Esophagus muscularis mucosa (tissue), 3 donors: ENCODE results near the gene IGSF11.

Experiments used
- POLR2A ChIP-seq: fragments of 450-650 bp; IDR thresholded peaks from one replicate; pipeline ENCODE4 v1.6.1; 2017; ENCODE audit warnings: antibody characterized with exemption, moderate library complexity, mild to moderate bottlenecking, low read depth
- TF ChIP-seq, protein P1 (sequence below), 3 experiments: fragments of 200-600 bp in 2 of 3; fragments of 450-650 bp in 1 of 3; sonication (generic) in 2 of 3; IDR thresholded peaks; one replicate each; pipeline ENCODE4 v1.5.1; 2017 to 2019; ENCODE audit warnings: antibody characterized with exemption in 3 of 3, mild to moderate bottlenecking in 2 of 3, moderate library complexity in 1 of 3

DNA sequence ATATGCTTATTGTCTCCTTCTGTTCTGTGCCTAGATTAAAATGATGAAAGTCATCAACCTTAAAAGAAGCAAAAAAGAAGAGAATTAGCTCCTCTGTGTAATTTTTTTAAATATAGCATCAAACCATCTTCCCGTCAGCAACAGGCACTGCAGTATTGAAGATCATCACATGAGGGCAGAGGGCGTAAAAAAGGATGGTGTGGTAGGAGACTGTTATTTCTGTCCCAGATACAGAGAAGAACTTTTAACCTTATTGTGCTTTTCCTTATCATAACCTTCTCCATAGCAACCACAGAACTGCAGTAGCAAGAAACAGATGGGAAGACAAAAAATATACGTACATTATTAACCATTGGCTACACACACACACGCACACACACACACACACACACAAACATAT, 88.8 kb downstream of the IGSF11 start:
- TF ChIP-seq, protein P1, sequence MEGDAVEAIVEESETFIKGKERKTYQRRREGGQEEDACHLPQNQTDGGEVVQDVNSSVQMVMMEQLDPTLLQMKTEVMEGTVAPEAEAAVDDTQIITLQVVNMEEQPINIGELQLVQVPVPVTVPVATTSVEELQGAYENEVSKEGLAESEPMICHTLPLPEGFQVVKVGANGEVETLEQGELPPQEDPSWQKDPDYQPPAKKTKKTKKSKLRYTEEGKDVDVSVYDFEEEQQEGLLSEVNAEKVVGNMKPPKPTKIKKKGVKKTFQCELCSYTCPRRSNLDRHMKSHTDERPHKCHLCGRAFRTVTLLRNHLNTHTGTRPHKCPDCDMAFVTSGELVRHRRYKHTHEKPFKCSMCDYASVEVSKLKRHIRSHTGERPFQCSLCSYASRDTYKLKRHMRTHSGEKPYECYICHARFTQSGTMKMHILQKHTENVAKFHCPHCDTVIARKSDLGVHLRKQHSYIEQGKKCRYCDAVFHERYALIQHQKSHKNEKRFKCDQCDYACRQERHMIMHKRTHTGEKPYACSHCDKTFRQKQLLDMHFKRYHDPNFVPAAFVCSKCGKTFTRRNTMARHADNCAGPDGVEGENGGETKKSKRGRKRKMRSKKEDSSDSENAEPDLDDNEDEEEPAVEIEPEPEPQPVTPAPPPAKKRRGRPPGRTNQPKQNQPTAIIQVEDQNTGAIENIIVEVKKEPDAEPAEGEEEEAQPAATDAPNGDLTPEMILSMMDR (IDR thresholded peaks at IDR 0.05) = no peak
- TF ChIP-seq POLR2A = no peak
